Left hindlimb (tissue), 1 donor: Measurements from ENCODE around the gene SLC9A1.
"Not testable (repeated sequence)": the region's sequence is repeated elsewhere in the genome, so short reads cannot be mapped to it uniquely, and the experiment has no call there.

Source experiments
- DNase-seq: peaks from one replicate; pipeline ENCODE4 v3.0.0-alpha.2; 2018

SLC9A1 gene

DNA sequence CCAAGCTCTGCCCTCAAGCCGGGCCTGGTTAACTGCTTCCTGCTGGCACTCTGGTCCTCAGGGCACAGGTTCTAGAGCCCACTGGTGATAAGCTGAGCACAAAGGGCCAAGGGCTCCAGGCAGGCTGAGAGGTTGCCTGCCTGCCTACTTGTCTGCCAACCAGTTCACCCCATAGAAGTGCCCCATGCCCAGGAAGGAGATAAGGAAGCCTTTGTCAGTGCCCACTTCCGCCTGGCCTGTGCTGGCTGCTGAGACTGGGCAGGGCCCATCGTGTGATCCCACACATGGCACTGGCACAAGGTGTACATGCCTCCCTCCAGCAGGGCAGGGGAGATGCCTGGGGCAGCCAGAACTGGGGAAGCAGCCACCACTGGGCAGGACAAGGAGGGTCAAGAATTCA is 24.1 kb downstream of the SLC9A1 start:
- no peak for DNase-seq

DNA sequence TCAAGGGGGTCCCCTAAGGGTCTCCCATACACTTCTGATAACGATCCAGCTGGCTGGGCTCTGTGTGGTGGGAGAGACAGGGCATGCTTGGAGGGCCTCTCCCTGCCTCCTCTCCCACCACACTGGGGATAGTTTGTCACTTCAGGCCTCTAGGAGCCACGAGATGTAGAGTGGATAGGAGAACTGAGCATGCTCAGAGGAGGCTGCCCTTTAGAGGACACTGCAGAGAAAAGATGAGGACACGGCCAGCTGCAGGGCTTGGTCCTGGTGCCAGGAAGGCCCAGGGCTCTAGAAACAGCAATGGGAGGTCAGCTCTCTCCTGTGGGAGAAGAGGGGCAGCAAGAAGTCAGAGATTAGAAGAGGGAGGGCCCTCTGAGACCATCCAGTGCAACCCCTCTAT is 25.7 kb downstream of the SLC9A1 start:
- no peak for DNase-seq

DNA sequence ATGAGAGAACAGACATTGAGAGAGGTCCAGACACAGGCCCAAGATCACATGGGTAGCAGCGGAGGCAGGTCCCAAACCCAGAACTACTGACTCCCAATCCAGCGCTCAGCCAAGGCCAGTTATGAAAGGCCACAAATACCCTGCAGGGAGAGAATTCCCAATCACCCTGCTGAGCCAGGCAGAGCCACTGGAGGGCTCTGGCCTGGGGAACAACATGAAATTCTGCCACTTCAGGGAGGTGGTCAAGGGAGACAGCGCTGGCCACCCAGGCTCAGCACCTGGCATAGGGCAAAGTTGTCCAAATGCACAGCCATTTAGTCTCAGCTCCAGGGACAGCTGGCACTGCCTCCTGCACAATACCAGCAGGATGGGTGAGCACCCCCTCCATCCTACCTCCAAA is 27.5 kb downstream of the SLC9A1 start:
- DNase-seq, result no peak

DNA sequence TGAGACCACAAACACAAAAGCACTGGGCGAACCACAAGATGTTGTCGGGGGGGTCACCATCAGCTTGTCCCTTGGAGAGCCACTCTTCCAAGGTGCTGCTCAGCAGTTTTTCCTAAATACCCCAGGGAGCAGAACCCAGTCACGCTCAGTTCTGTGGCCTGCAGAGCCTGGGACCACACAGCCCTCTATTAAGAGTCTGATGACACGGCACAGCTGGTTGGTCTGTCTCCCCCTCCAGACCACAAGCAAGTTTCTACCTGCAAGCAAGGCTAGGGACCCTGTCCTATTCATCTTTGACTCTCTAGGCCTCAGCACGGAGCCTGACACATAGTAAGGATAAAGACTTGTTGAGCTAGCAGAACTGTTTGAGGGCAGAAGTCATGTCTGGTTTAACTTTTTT is 28.5 kb downstream of the SLC9A1 start:
- DNase-seq, result no peak

DNA sequence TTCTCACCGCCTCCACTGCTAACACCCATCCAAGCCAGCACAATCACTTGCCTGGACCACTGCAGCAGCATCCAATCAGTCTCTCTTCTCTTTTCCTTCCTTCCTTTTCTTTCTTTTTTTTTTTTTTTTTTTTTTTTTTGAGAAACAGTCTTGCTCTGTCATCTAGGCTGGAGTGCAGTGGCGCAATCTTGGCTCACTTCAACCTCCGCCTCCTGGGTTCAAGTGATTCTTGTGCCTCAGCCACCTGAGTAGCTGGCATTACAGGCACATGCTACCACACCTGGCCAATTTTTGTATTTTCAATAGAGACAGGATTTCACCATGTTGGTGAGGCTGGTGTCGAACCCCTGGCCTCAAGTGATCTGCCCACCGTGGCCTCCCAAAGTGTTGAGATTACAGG is 29.8 kb downstream of the SLC9A1 start:
- not testable (repeated sequence) for DNase-seq

DNA sequence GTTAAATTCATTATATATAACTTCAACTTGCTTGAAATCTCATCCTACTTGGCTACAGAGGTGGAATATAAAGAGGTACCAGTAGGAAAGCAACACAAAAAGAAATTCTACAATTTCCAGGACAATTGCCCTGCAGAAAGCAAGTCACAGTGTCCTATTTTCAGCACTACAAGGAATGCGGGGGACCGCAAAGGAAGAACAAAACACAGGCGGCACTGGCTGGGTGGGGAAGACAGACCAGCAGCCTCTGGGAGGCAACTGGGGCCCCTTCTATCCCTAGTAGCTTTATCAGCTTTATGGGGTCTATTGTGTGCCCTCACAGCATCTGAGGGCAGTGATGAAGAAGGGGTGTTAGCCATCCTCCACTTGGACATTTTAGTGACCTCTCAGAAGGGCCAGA is 30.5 kb downstream of the SLC9A1 start:
- no peak for DNase-seq

DNA sequence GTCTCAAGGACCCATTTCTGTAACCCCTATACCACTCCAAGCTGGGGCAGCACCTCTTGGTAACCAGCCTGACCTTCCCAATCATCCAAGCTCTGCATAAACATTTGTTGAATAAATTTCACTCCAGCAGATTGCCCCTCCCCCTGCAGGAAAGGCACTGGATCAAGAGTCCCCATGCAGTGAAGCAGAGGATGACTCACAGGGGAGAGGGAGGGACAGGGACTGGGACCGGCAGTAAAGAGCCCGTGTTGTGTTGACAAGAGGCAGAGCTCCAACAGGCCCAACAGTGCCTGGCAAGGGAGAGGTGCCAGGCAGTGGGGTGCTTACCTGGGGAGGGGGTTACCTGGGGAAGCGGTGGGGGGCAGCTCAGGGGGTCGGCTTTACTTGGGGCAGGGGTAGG is 32.3 kb downstream of the SLC9A1 start:
- DNase-seq, result no peak

DNA sequence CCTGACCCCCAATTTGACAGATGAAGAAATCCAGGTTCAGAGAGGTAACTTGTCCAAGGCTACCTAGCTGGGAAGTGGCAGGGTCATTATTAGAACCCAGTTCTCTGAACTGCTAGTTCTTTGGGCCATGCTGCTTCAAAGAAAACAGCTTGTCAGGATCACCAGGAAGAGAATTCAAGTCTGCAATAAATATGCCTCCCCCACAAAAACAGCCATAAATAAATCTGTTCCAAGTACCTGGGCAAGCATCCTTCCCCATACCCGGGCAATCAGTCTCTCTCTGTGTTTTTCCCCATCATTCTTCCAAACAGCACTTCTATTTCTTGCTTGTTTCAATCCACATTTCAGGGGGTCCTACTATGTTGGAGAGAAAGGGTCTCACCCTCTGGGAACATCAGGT is 34.1 kb downstream of the SLC9A1 start:
- no peak for DNase-seq

DNA sequence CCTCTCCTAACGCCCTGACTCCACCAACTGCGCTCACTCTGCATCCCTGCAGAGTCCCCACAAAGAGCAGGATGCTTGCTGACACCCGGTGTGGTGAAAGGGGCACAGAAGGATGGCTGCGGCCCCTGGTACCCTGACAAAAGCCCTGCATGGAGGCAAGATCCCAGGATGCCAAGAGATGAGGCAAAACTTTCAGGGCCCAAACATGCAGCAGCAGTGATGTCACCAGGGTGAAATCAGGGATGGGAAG is 36.6 kb downstream of the SLC9A1 start:
- DNase-seq, result no peak

DNA sequence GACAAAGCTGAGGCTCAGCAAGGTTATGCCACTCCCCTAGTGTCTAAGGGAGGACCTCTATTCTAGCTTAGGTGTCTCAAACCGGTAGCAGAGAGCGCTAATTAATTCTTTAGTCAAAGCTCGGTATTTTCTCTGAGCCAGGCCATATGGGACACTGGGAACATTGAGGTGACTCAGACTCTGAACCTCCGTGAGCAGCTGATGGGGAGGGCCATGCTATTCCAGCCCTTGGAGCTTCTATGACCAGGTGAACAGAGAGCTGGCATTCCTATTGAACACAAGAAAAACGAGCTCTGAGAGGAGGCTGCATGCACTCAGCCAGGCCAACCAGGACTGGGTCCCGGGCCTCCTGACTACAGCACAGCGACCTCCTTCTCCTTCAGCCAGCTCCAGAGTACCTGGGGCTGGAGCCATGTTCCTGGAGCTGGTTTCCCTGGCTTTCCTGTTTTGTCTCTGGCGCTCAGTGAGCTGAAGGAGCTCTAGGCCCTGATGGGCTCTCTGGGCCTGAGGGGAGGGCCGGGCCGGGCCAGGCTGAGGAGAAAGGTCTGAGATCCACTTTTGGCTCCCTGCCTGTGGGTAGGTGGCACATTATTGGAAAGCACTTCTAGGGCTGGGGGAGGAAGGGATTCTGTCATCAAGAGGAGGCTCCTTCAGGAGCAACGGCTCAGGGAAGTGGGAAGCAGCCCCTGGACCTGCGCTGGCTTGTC is 37.0 kb downstream of the SLC9A1 start:
- DNase-seq, result no peak

DNA sequence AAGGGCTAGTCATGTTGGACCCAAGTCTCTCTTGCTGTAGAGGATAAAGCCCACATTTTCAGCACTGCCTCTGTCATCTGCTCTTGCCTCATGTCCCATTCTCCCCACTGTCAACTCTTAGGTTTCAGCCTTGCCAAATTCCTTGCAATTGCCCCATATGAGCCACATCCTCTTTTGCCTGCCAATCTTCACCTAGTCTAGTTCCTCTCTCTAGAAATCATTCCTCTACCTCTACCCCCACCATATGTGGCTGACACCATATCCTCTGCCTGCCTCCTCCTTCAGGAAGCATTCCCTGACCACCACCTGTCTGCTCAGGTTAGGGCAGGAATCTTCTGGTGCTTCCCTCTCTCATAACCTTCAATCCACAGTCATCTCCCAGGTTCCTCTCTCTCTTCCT is 38.2 kb downstream of the SLC9A1 start:
- DNase-seq, result no peak

DNA sequence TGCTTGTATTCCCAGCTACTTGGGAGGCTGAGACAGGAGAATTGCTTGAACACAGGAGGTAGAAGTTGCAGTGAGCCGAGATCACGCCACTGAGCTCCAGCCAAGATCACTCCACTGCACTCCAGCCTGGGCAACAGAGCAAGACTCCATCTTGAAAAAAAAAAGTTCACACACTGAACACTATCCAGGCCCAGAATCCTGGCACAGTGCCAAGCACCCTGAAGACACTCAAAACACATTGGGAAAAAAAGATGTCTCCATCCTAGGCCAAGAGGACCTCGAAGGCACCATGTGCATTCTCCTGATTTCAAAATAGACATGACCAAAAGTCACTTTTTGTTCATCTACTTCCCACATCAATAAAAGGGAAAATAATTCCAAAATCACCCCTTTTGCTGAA is 38.7 kb downstream of the SLC9A1 start:
- DNase-seq, result no peak

DNA sequence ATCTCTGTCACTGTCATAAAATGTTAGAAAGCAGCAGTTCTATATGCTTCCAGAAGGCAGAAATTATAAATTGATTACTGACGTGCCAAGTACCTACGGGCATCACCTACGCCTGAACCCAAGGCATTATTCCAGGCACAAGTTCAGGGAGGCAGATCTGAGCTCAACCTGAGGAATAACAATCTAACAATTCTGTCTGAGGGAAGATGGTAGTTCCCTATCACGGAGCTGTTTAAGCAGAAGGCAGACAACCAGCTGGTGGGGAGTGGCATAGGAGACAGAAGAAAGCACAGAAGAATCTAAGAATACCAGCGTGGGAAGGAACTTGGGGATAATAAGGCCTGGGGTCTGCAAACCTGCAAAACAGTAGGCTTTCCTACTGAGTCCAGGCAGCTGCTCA is 40.4 kb downstream of the SLC9A1 start:
- DNase-seq, result no peak

DNA sequence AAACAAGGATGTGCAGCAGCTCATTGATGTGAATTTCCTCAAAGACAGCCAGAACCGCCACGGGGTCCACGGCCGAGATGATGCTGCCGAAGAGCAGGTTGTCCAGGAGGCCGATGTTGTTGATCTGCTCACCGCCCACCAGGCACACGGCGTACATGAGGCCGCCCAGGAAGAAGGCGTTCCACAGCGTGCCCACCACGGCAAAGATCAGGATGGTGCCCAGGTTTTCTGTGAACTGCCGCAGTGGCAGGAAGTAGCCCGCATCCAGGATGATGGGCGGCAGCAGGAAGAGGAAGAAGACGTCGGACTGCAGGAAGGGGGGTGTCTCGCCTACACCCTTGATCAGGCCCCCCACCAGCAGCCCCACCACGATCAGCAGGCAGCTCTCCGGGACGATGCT is 41.1 kb downstream of the SLC9A1 start:
- no peak for DNase-seq

DNA sequence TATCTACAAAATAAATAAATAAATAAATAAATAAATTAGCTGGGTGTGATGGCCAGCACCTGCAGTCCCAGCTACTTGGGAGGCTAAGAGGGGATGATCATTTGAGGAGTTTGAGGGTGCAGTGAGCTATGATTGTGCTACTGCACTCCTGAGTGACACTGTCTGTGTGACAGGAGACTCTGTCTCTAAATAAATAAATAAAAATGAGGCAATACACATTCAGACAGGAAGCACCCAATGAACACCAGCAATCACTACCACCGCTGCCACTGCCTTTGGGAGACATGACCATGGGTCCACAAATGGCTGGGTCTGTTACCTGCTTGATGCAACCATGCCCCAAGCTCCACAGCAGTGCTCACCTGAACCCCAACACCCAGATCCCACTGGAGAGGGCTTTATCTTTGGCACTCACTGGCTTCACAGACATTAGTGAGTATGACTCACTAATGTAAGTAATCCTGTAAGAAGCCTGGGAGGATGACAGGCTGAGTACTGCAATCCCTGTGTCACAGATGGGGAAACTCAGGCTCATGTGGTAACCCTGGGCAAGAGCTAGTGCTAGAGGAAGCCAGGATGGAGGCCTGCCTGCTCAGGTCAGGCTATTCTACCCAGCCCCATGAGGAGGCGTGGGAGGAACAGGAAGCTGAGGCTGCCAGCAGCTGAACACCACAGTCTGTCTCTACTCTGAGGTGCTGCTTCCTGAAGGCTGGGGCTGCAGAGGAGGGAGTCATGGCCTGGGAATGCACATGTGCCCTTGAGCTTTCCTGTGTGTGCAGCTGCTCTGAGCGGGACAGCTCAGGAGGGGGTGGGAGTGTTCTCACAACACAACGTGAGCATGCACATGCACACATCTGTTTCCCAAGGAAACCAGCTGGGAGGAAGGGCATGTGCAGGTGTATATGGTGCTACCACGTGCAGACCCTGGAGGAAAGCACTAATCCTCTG is 43.0 kb downstream of the SLC9A1 start:
- peak; percentile 78 for DNase-seq

DNA sequence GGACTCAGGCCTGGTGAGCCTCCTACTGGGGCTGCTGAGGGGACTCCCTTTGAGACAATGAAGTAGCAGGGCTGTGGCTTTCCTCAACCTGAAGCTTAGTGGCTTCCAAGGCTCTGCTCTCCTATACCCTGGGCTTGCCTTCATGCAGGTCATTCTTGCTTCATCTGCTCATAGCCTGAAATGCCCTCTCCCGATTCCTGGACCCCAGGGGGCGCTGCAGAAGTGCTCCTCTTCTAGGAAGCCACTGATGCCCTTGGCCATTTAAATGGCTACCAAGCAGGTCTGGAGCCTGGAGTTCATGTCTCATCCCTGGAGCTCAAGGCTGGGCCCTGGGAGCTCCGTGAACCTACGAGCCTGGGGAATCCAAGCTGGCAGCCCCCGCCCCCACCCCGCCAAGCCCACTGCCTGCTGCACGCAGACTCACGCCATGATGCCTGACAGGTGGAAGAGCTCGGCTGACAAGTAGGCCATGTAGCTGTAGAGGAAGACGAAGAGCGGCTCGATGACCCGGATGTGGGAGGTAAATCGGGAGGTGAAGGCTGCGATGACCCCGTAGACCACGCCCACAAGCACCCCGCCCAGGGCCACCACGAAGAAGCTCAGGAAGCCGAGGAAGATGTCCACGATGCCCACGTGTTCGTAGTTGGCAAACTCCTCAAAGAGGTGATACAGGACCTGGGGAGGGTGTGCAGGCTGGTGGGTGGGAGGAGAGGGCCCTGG is 45.7 kb downstream of the SLC9A1 start:
- DNase-seq, result no peak

DNA sequence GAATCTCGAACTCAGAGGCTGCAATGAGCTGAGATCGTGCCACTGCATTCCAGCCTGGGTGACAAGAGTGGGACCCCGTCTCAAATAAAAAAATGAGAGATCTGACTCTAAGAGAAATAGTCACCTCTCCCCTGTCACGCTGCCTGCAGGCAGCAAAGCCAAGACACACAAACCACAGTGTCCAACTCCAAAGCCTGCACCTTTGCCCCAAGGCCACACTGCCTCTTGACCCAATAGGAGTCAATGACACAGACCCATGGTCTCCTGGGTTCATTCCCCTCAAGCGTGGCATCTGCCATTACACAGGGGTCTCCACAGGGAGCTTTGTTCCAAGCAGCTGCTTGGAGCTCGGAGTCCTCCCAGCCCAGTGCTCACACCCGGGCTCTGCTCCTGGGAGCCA is 46.3 kb downstream of the SLC9A1 start:
- DNase-seq, result no peak

DNA sequence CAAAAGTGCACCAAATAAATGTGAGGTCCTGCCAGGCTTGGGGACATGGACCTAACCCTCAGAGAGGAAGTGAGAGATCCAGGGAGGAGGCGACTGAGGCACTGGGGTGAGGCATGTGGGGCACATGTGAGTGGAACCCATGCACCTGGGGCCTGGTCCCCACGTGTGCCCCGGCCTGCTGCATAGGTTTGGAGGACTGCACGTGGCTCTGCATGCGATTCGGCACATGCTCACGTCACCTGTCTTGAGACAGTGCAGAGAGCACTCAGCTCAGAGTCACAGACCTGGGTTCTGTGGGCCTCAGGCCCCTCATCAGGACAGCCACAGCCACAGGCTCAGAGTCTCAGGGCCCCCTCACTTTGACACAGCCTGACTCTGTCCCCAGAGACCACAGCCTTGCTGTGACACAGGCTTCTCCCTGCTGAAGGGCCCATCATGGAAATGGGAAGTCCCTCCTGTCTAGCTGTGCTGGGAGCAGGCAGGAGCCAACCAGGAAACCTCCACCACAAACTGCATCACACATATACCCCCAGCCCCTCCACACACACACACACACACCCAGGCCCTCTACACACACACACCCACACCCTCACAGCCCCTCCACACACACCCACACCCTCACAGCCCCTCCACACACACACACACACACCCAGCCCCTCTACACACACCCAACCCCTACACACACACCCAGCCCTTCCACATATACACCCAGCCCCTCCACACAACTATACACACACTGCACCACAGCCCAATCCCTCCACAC is 48.2 kb downstream of the SLC9A1 start:
- DNase-seq, result no peak

DNA sequence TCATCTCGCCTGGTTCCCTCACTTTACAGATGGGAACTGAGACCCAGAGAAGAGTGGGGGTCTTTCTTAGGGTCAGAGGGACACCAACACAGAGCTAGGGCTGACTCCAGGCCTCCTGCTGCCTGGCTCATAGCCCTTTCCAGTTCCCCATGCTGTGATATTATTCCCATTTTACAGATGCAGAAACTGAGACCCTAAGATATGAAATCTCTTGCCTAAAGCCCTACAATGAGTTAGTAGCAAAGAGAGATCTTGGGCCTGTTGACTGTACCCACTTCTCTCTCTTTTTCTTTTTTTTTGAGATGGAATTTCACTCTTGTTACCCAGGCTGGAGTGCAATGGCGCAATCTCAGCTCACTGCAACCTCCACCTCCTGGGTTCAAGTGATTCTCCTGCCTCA is 49.9 kb downstream of the SLC9A1 start:
- no peak for DNase-seq

DNA sequence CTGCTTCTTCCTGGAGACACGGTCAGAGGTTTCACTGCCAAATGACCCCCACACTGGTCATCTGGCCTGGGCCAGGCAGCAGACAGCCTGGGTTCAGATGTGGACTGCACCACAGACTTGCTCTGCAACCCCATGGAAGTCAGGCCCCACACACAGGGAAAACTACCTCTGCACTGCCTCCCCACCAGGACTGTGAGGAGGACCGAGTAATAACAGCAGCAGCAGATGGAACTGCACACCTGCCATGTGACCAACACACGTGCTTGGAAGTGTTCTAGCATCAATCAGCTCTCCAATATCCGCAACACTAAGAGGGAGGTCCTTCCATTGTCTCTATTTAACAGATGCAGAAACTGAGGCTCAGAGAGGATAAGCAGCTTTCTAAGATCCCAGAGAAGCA is 51.4 kb downstream of the SLC9A1 start:
- no peak for DNase-seq

DNA sequence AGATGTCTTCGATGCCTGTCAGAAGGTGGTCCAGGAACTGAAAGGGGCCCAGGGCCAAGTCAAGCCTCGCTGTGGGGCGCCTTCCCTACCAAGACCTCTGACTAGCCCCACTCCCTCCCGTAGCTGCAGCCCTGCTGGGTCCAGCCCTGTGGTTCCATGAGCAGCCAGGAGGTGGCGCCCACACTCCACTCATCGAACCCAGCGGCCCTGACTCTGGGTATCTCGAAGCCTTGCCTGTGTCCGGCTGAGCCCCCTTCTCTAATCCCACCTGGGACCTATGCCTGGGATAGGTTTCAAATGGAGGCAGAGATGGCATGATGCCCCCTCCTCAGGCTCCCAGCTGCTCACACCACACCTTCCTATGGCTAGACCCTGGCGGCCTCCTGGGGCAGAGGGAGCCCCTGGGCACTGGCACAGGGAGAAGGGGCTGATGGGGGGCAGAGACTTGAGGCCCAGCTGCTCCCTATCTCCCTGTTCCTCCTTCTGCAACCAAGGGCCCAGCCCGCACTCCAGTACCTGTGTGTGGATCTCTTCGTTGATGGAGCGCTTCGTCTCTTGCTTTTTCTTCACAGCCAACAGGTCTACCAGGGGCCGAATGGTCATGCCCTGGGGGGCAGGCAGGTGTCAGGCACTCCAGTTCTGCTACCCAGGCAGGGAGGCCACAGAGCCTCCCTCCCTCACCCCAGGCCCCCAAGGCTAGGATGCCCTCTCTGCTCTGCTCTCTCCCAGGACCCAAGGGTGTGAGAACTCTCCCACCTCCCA is 52.0 kb downstream of the SLC9A1 start:
- peak; percentile 86 for DNase-seq

DNA sequence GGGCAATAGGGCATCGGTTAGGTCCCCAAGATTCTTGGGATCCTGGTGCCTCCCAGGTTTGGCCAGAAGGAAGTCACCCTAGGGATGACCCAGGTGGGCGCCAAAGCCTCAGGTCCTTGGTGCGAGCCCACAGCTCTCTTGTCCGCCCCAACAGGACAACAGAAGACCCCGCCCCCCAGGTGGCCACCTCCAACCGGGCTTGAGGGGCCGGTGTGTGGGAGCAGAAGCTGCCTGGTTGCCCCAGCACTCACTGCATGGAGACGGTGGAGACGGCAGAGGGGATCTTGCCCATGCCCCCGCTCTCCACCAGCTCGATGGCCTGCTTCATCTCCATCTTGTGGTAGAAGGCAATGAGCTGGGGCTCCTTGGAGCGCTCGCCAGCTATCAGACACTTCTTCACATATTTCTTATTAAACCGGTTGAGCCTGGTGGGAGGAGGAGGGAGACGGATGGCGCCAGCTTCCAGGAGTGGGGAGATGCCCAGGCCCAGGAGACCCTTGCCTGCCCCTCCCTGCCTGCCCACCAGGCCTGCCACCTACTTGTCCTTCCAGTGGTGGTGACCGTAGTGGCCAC is 52.7 kb downstream of the SLC9A1 start:
- no peak for DNase-seq
